Astrocyte (in vitro differentiated cells and primary cell): ENCODE measurements around the gene RTBDN. TPM values are rescaled to one million over a fixed set of nuclear protein-coding genes. Genes with fewer than 3 reads are reported as not detected.

ENCODE experiments used
- DNase-seq: peaks from one replicate; pipeline ENCODE4 v3.0.0-alpha.2; 2010; ENCODE audit warnings: low read depth
- FAIRE-seq: peaks from 2 replicates; lab custom pipeline; 2011; peaks lifted over from hg19 to GRCh38; lab: Jason Lieb, UNC
- H2AFZ ChIP-seq: 2 replicates; pipeline ENCODE4 v1.6.0; 2012; ENCODE audit warnings: low read depth, low read length, inconsistent platforms
- H3K27ac ChIP-seq: 2 replicates; pipeline ENCODE4 v1.5.1; 2011; ENCODE audit warnings: low read depth, low read length, inconsistent platforms
- H3K27me3 ChIP-seq: 2 replicates; pipeline ENCODE4 v1.6.0; 2011; ENCODE audit warnings: low read length, inconsistent platforms; ENCODE audit not compliant: insufficient read depth
- H3K36me3 ChIP-seq: 2 replicates; pipeline ENCODE4 v1.5.1; 2011; ENCODE audit warnings: low read length, inconsistent platforms; ENCODE audit not compliant: insufficient read depth
- H3K4me1 ChIP-seq: 2 replicates; pipeline ENCODE4 v1.5.1; 2011; ENCODE audit warnings: low read length, inconsistent platforms; ENCODE audit not compliant: insufficient read depth
- H3K4me2 ChIP-seq: 2 replicates; pipeline ENCODE4 v1.6.0; 2012; ENCODE audit warnings: low read length, inconsistent platforms
- H3K4me3 ChIP-seq: 2 replicates; pipeline ENCODE4 v1.5.1; 2011; ENCODE audit warnings: low read depth, mild to moderate bottlenecking, low read length, inconsistent platforms; ENCODE audit not compliant: insufficient read depth
- H3K79me2 ChIP-seq: 2 replicates; pipeline ENCODE4 v1.6.0; 2012; ENCODE audit warnings: mild to moderate bottlenecking, low read length, inconsistent platforms; ENCODE audit not compliant: insufficient read depth
- H3K9ac ChIP-seq: 2 replicates; pipeline ENCODE4 v1.6.0; 2012; ENCODE audit warnings: mild to moderate bottlenecking, low read length, inconsistent platforms
- H3K9me3 ChIP-seq: 2 replicates; pipeline ENCODE4 v1.5.1; 2012; ENCODE audit warnings: low read depth, mild to moderate bottlenecking, low read length, inconsistent platforms; ENCODE audit not compliant: insufficient read depth
- H4K20me1 ChIP-seq: 2 replicates; pipeline ENCODE4 v1.6.0; 2012; ENCODE audit warnings: low read length, inconsistent platforms; ENCODE audit not compliant: insufficient read depth
- H3K27ac Mint-ChIP-seq: one replicate; pipeline ENCODE4 v1.8.0; 2021; ENCODE audit warnings: mild to moderate bottlenecking, mixed read lengths; ENCODE audit not compliant: unreplicated experiment
- H3K27me3 Mint-ChIP-seq: one replicate; pipeline ENCODE4 v1.8.0; 2021; ENCODE audit warnings: low read depth, mixed read lengths; ENCODE audit not compliant: unreplicated experiment
- H3K36me3 Mint-ChIP-seq: one replicate; pipeline ENCODE4 v1.8.0; 2021; ENCODE audit warnings: low read depth, mixed read lengths; ENCODE audit not compliant: unreplicated experiment
- H3K4me1 Mint-ChIP-seq: one replicate; pipeline ENCODE4 v1.8.0; 2021; ENCODE audit warnings: low read depth, mixed read lengths; ENCODE audit not compliant: unreplicated experiment
- H3K4me3 Mint-ChIP-seq: one replicate; pipeline ENCODE4 v1.8.0; 2021; ENCODE audit warnings: mild to moderate bottlenecking, moderate library complexity, mixed read lengths; ENCODE audit not compliant: unreplicated experiment
- H3K9me3 Mint-ChIP-seq: one replicate; pipeline ENCODE4 v1.8.0; 2021; ENCODE audit warnings: mild to moderate bottlenecking, mixed read lengths; ENCODE audit not compliant: unreplicated experiment
- CTCF ChIP-seq: IDR thresholded peaks from 2 replicates; pipeline ENCODE4 v1.5.1; 2011; ENCODE audit warnings: low read depth, mild to moderate bottlenecking, inconsistent platforms, low read length, moderate library complexity; ENCODE audit not compliant: insufficient read depth
- EZH2 ChIP-seq: IDR thresholded peaks from 2 replicates; pipeline ENCODE4 v1.6.1; 2012; ENCODE audit warnings: mild to moderate bottlenecking, low read length, inconsistent platforms; ENCODE audit not compliant: insufficient read depth
- total RNA-seq: library from RNA; stranded (reverse); gene quantifications from 2 replicates; pipeline ENCODE4 v1.2.1, GENCODE V29; 2021

The RTBDN gene
- total RNA-seq, 1 donor from 2014 or later = not detected

- peak overlapping the region; percentile 91 for H3K4me2 ChIP-seq
- TF ChIP-seq CTCF = no peak
- TF ChIP-seq EZH2 = no peak
- peak overlapping the region; percentile 94 for H3K9ac ChIP-seq
- Mint-ChIP-seq H3K4me3 (peak overlapping the region; percentile 93), H3K36me3 (no peaks in the 10 kb centered on the region), H3K27me3 (no peaks in the 10 kb centered on the region), H3K9me3 (no peaks in the 10 kb centered on the region), H3K27ac (peak overlapping the region; percentile 98), H3K4me1 (peaks cover 26% of the 10 kb centered on the region)
- H3K79me2 ChIP-seq = peaks cover 21% of the 10 kb centered on the region
- peak overlapping the region; percentile 92 for H3K4me3 ChIP-seq
- H3K27ac ChIP-seq = peak overlapping the region; percentile 90
- H3K36me3 ChIP-seq = no peaks in the 10 kb centered on the region
- peaks cover 19% of the 10 kb centered on the region for H4K20me1 ChIP-seq
- DNase-seq (peak; percentile 73), FAIRE-seq (no peak)
- H3K4me1 ChIP-seq = peaks cover 31% of the 10 kb centered on the region
- H3K9me3 ChIP-seq = no peaks in the 10 kb centered on the region
- no peaks in the 10 kb centered on the region for H3K27me3 ChIP-seq
- H2AFZ ChIP-seq = peak overlapping the region; percentile 40
Measured at GRCh38 chr19:12793290-12794195, 40.8 kb downstream of the RTBDN start.

GRCh38 chr19:12792853-12793289 lies 41.5 kb downstream of the RTBDN start:
- DNase-seq (no peak), FAIRE-seq (no peak)
- Mint-ChIP-seq H3K4me3 (peak overlapping the region; percentile 93), H3K9me3 (no peaks in the 10 kb centered on the region), H3K27me3 (no peaks in the 10 kb centered on the region), H3K4me1 (peaks cover 31% of the 10 kb centered on the region), H3K36me3 (no peaks in the 10 kb centered on the region), H3K27ac (peak overlapping the region; percentile 97)
- H3K4me2 ChIP-seq = peak overlapping the region; percentile 91
- H3K36me3 ChIP-seq = no peaks in the 10 kb centered on the region
- TF ChIP-seq EZH2 = no peak
- TF ChIP-seq CTCF = no peak
- peak overlapping the region; percentile 90 for H3K27ac ChIP-seq
- no peaks in the 10 kb centered on the region for H3K27me3 ChIP-seq
- peaks cover 38% of the 10 kb centered on the region for H3K4me1 ChIP-seq
- H3K9me3 ChIP-seq = no peaks in the 10 kb centered on the region
- H3K79me2 ChIP-seq = peaks cover 21% of the 10 kb centered on the region
- peak overlapping the region; percentile 92 for H3K4me3 ChIP-seq
- H2AFZ ChIP-seq = no peak overlapping the region
- peaks cover 19% of the 10 kb centered on the region for H4K20me1 ChIP-seq
- peak overlapping the region; percentile 94 for H3K9ac ChIP-seq
